HEK293 (cell line): ENCODE measurements around the gene CRAT.

ENCODE experiments used
- CTCF ChIA-PET: fragments of 350-600 bp; formaldehyde crosslinking; extraction: SDS; loops from one replicate; lab custom pipeline; 2021; ENCODE audit warnings: antibody characterized with exemption; lab: Yijun Ruan, JAX
- POLR2A ChIA-PET: fragments of 300-600 bp; formaldehyde crosslinking; extraction: SDS; loops from one replicate; lab custom pipeline; 2020; ENCODE audit warnings: antibody characterized with exemption, inconsistent platforms; lab: Yijun Ruan, JAX
- H3K27ac ChIP-seq: fragments of 200-500 bp; sonication (Bioruptor generic); 2 replicates; pipeline ENCODE4 v1.5.1; 2014; ENCODE audit warnings: low read depth, low read length, control low read depth, inconsistent platforms; ENCODE audit errors: extremely low read depth
- H3K36me3 ChIP-seq, 2 experiments: fragments of 200-500 bp in 1 of 2; sonication (Bioruptor generic) in 1 of 2; 1 replicate in 1 of 2; 2 replicates in 1 of 2; pipeline ENCODE4 v1.5.1; 2014 to 2017; ENCODE audit warnings: inconsistent platforms in 2 of 2, low read length in 2 of 2; ENCODE audit not compliant: control insufficient read depth in 2 of 2, insufficient read depth in 1 of 2
- H3K4me1 ChIP-seq: fragments of 200-500 bp; sonication (Bioruptor generic); 2 replicates; pipeline ENCODE4 v1.5.1; 2014; ENCODE audit warnings: mild to moderate bottlenecking, low read length, inconsistent platforms; ENCODE audit not compliant: control insufficient read depth, insufficient read depth
- H3K4me3 ChIP-seq: 2 replicates; pipeline ENCODE4 v1.5.1; 2011; ENCODE audit warnings: low read depth, mild to moderate bottlenecking, control low read depth, low read length, moderate library complexity
- H3K9me3 ChIP-seq: fragments of 200-500 bp; sonication (Bioruptor generic); 2 replicates; pipeline ENCODE4 v1.5.1; 2014; ENCODE audit warnings: low read depth, low read length, inconsistent platforms; ENCODE audit not compliant: control insufficient read depth, insufficient read depth
- EGR2 ChIP-seq: fragments of 450-650 bp; formaldehyde crosslinking; IDR thresholded peaks from 2 replicates; pipeline ENCODE4 v1.5.1; 2016; ENCODE audit warnings: low read depth, missing biosample characterization, missing genetic modification characterization
- OSR2 ChIP-seq: fragments of 450-650 bp; formaldehyde crosslinking; IDR thresholded peaks from 2 replicates; pipeline ENCODE4 v1.5.1; 2016; ENCODE audit warnings: missing biosample characterization, missing genetic modification characterization
- PRDM10 ChIP-seq: fragments of 450-650 bp; formaldehyde crosslinking; IDR thresholded peaks from 2 replicates; pipeline ENCODE4 v1.5.1; 2016; ENCODE audit warnings: missing biosample characterization, missing genetic modification characterization
- PRDM4 ChIP-seq: fragments of 450-650 bp; formaldehyde crosslinking; IDR thresholded peaks from 2 replicates; pipeline ENCODE4 v1.5.1; 2017; ENCODE audit warnings: missing biosample characterization, missing genetic modification characterization
- ZNF239 ChIP-seq: fragments of 450-650 bp; formaldehyde crosslinking; IDR thresholded peaks from 2 replicates; pipeline ENCODE4 v1.5.1; 2016; ENCODE audit warnings: missing biosample characterization, missing genetic modification characterization
- ZNF280D ChIP-seq: fragments of 450-650 bp; formaldehyde crosslinking; IDR thresholded peaks from 2 replicates; pipeline ENCODE4 v1.5.1; 2016; ENCODE audit warnings: missing biosample characterization, missing genetic modification characterization
- ZNF354C ChIP-seq: fragments of 450-650 bp; formaldehyde crosslinking; IDR thresholded peaks from 2 replicates; pipeline ENCODE4 v1.5.1; 2016; ENCODE audit warnings: missing biosample characterization, missing genetic modification characterization, low read depth, borderline replicate concordance
- ZNF514 ChIP-seq: fragments of 450-650 bp; formaldehyde crosslinking; IDR thresholded peaks from 2 replicates; pipeline ENCODE4 v1.5.1; 2016; ENCODE audit warnings: missing biosample characterization, missing genetic modification characterization
- ZNF639 ChIP-seq: fragments of 450-650 bp; formaldehyde crosslinking; IDR thresholded peaks from 2 replicates; pipeline ENCODE4 v1.5.1; 2016; ENCODE audit warnings: missing biosample characterization, missing genetic modification characterization
- ZNF692 ChIP-seq: fragments of 450-650 bp; formaldehyde crosslinking; IDR thresholded peaks from 2 replicates; pipeline ENCODE4 v1.5.1; 2016; ENCODE audit warnings: missing biosample characterization, missing genetic modification characterization
- ZSCAN18 ChIP-seq: fragments of 450-650 bp; formaldehyde crosslinking; IDR thresholded peaks from 2 replicates; pipeline ENCODE4 v1.5.1; 2016; ENCODE audit warnings: missing biosample characterization, missing genetic modification characterization

The CRAT gene

GRCh38 chr9:129150672-129151211 is 40.1 kb upstream of the CRAT start (continued):
- TF ChIP-seq PRDM4 (tag by site-specific recombination) (no peak), PRDM10 (tag by site-specific recombination) (no peak), ZNF239 (tag by site-specific recombination) (no peak), ZNF639 (tag by site-specific recombination) (no peak)
- TF ChIP-seq, all 188 proteins: peak for 0

- CTCF ChIA-PET: interaction anchor here (1.5 to 2.3 kb wide), 2 partner anchors 11 to 475 kb away, joined by 4 to 10 read pairs; no protein-coding TSS in a partner anchor
- no peaks in the 10 kb centered on the region for H3K4me1 ChIP-seq
- no peak overlapping the region for H3K27ac ChIP-seq
- POLR2A ChIA-PET: interaction anchor here (1.1 kb wide), 1 partner anchor 24 kb away, joined by 5 read pairs; no protein-coding TSS in a partner anchor
- TF ChIP-seq OSR2 (tag by site-specific recombination) (no peak), EGR2 (0 out of 2 replicates have a peak, but pooled peaks have one; percentile 14)
- H3K36me3 ChIP-seq: peaks cover 0 to 18% of the 10 kb centered on the region in 2 experiments; a peak in 2 of 3 replicates
- H3K4me3 ChIP-seq: no peak overlapping the region
- H3K9me3 ChIP-seq: no peaks in the 10 kb centered on the region
Measured at GRCh38 chr9:129150122-129150521, 39.5 kb upstream of the CRAT start.

GRCh38 chr9:129149442-129149841 is 38.8 kb upstream of the CRAT start:
- H3K4me3 ChIP-seq: no peak overlapping the region
- H3K4me1 ChIP-seq: no peaks in the 10 kb centered on the region
- ChIA-PET CTCF (interaction anchor here (0.9 to 2.3 kb wide), 3 partner anchors 10 to 475 kb away, joined by 4 to 10 read pairs (median 4); no protein-coding TSS in a partner anchor), POLR2A (interaction anchor here (1.1 to 1.2 kb wide), 2 partner anchors 10 to 25 kb away, joined by 3 to 5 read pairs; no protein-coding TSS in a partner anchor)
- H3K36me3 ChIP-seq: peaks cover 0 to 17% of the 10 kb centered on the region in 2 experiments; a peak in 2 of 3 replicates
- no peaks in the 10 kb centered on the region for H3K9me3 ChIP-seq
- no peak overlapping the region for H3K27ac ChIP-seq
- TF ChIP-seq PRDM4 (tag by site-specific recombination) (no peak), ZNF280D (tag by site-specific recombination) (no peak), ZNF692 (tag by site-specific recombination) (no peak), ZNF354C (tag by site-specific recombination) (no peak), ZNF514 (tag by site-specific recombination) (no peak), ZSCAN18 (tag by site-specific recombination) (no peak)
